Tibial artery (tissue), 4 donors: ENCODE measurements around the gene MINDY4B.

Source experiments
- DNase-seq, 2 donors: peaks; one replicate each; pipeline ENCODE4 v3.0.0-alpha.2; 2019
- H3K27ac ChIP-seq, 2 donors: fragments of 200-600 bp; sonication (generic) in 1 of 2; 1 replicate in 1 of 2; 2 replicates in 1 of 2; pipeline ENCODE4 v1.5.1; 2018 to 2019; ENCODE audit warnings: mild to moderate bottlenecking in 1 of 2
- H3K27me3 ChIP-seq, 2 donors: fragments of 200-600 bp; sonication (generic) in 1 of 2; one replicate each; pipeline versions ENCODE4 v1.5.1 to v1.6.0; 2016 to 2019
- H3K36me3 ChIP-seq, 3 donors: fragments of 200-600 bp; sonication (generic) in 2 of 3; one replicate each; pipeline ENCODE4 v1.5.1; 2016 to 2019; ENCODE audit warnings: mild to moderate bottlenecking in 2 of 3
- H3K4me1 ChIP-seq, 4 donors: fragments of 200-600 bp; sonication (generic) in 2 of 4; 1 replicate in 3 of 4; 2 replicates in 1 of 4; pipeline ENCODE4 v1.5.1; 2016 to 2019
- H3K4me3 ChIP-seq, 2 donors: fragments of 200-600 bp; sonication (generic) in 1 of 2; 1 replicate in 1 of 2; 2 replicates in 1 of 2; pipeline ENCODE4 v1.5.1; 2018 to 2019; ENCODE audit warnings: mild to moderate bottlenecking in 2 of 2
- H3K9me3 ChIP-seq, 3 donors: fragments of 200-600 bp; sonication (generic) in 1 of 3; one replicate each; pipeline ENCODE4 v1.5.1; 2016 to 2019
- intact Hi-C: fragments of 100-400 bp; cut with DNase I; formaldehyde crosslinking; loops from one replicate; pipeline ENCODE4 v1.15.0; 2023; ENCODE audit warnings: low total_unique reads
- TF ChIP-seq, protein P1 (sequence below), 2 experiments: fragments of 200-600 bp in 1 of 2; fragments of 450-650 bp in 1 of 2; IDR thresholded peaks; one replicate each; pipeline ENCODE4 v1.5.1; 2017 to 2019; ENCODE audit warnings: antibody characterized with exemption in 2 of 2, mild to moderate bottlenecking in 1 of 2, moderate library complexity in 1 of 2

The MINDY4B gene

DNA sequence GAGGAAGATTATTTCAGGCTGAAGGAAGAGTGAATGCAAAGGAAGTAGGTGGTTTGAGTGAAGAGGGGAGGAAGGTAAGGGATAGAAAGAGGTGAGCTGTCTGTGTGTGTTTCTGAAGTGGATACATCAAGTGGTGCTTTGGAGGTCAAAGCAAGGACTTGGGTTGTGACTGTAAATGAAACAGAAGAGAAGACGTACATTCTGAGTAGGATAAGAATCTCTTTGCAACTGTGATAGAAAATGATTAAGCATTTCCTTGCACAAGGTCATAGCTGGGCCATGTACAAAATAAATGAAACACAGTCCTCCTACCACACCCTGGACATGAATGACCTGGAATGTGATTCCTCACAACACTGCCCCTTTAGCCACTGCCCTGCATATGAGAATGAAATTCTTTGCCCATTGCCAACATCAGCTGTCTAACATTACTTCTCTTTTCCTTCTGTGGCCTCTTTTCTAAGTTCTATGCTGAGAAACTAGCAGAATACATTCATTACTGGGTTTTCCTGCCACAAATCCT lies 28.3 kb upstream of the MINDY4B start:
- Histone ChIP-seq H3K27ac (no peak overlapping the region), H3K4me1 (no peaks in the 10 kb centered on the region), H3K9me3 (no peaks in the 10 kb centered on the region), H3K4me3 (no peak overlapping the region), H3K27me3 (no peaks in the 10 kb centered on the region), H3K36me3 (no peaks in the 10 kb centered on the region)
- TF ChIP-seq, protein P1, sequence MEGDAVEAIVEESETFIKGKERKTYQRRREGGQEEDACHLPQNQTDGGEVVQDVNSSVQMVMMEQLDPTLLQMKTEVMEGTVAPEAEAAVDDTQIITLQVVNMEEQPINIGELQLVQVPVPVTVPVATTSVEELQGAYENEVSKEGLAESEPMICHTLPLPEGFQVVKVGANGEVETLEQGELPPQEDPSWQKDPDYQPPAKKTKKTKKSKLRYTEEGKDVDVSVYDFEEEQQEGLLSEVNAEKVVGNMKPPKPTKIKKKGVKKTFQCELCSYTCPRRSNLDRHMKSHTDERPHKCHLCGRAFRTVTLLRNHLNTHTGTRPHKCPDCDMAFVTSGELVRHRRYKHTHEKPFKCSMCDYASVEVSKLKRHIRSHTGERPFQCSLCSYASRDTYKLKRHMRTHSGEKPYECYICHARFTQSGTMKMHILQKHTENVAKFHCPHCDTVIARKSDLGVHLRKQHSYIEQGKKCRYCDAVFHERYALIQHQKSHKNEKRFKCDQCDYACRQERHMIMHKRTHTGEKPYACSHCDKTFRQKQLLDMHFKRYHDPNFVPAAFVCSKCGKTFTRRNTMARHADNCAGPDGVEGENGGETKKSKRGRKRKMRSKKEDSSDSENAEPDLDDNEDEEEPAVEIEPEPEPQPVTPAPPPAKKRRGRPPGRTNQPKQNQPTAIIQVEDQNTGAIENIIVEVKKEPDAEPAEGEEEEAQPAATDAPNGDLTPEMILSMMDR (IDR thresholded peaks at IDR 0.05), result no peak
- no peak for DNase-seq
- intact Hi-C loops, result no loop called here

DNA sequence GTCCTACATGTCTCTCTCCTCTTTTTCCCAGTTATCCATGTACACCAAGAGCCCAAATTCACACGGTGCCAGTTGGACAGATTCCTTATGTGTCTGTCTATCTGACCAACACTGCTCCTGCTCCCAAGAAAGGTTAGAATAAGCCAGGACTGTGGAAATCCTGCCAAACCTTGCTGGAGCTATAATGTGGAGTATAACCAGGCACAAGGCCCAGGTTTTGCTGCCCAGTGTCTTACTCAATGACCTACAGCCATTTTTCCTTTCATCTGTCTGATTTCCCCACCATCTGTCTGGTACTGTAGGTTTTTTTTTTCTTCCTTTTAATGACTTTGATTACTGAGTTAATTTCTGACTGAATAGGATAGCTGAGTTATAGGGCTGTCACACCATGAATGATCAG lies 26.5 kb upstream of the MINDY4B start:
- TF ChIP-seq, protein P1 (IDR thresholded peaks at IDR 0.05), result no peak
- Histone ChIP-seq H3K9me3 (no peaks in the 10 kb centered on the region), H3K4me3 (no peak overlapping the region), H3K4me1 (no peaks in the 10 kb centered on the region), H3K27me3 (no peaks in the 10 kb centered on the region), H3K36me3 (no peaks in the 10 kb centered on the region), H3K27ac (no peak overlapping the region)
- intact Hi-C loops, result no loop called here
- DNase-seq, result no peak

DNA sequence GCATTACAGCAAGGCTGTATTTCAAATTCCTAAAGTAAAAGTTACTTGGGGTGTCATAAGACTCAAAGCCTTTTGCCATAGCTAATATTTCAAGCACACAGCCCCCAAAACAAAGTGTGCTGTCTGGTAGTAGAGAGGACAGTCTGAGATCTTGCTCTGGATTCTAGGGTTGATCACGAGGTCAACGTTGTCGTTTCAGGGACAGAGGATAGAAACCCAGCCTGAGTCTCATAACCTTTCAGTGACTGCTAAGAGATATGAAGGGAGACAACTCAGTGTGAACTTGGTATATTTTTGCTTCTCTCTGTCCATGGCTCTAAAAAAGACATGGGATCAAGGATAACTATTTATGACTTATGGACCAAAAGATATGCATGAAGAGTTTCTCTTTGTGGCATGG lies 25.6 kb upstream of the MINDY4B start:
- intact Hi-C loops, result no loop called here
- H3K4me1 ChIP-seq, result no peaks in the 10 kb centered on the region
- no peak overlapping the region for H3K27ac ChIP-seq
- DNase-seq, result no peak
- H3K9me3 ChIP-seq, result no peaks in the 10 kb centered on the region
- TF ChIP-seq, protein P1 (IDR thresholded peaks at IDR 0.05), result no peak
- H3K27me3 ChIP-seq, result no peaks in the 10 kb centered on the region
- H3K36me3 ChIP-seq, result no peaks in the 10 kb centered on the region
- H3K4me3 ChIP-seq, result no peak overlapping the region

DNA sequence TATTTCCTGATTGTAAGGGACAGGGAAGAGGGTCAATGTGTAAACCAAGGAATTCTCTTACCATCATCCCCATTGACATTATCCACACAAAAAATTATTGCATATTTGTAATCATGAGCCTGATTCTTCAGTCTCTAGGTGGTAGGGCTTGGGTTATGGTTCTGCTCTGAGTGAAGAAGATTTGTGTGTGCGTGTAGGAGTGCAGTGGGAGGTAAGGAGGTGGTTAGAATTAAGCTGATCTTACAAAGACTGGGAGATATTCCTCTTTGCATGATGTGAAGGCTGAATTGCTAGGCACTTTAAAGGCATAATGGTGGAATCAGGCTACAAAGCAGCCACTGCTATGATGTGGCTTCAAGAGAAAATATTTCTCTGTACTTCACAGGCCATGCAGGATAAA lies 23.0 kb upstream of the MINDY4B start:
- no peaks in the 10 kb centered on the region for H3K36me3 ChIP-seq
- H3K4me3 ChIP-seq, result no peak overlapping the region
- no peak for DNase-seq
- H3K9me3 ChIP-seq, result no peaks in the 10 kb centered on the region
- intact Hi-C loops, result no loop called here
- peaks cover 0 to 2% of the 10 kb centered on the region in 2 donors for H3K27me3 ChIP-seq
- TF ChIP-seq, protein P1 (IDR thresholded peaks at IDR 0.05), result no peak
- H3K27ac ChIP-seq, result no peak overlapping the region
- H3K4me1 ChIP-seq, result no peaks in the 10 kb centered on the region

DNA sequence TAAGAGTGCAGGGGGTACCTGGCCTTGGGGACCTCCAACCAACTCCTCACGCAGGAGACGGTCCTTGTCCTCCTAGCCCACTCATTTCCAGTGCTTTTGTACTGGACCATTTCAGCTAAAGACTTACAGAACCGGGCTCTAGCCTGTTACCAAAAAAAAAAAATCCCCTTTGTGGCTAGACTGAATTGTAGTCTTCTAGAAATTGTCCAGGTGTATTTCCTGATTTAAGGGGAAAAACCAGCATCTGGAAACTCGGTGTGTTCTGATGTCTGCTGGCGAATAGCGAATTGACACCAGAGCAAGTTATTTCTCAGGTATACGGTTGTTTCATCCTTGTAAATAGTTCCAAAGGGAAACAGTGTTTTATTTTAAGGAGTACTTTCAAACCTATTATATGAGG lies 21.1 kb upstream of the MINDY4B start:
- no peak overlapping the region for H3K27ac ChIP-seq
- H3K27me3 ChIP-seq, result peaks cover 0 to 2% of the 10 kb centered on the region in 2 donors
- no peaks in the 10 kb centered on the region for H3K4me1 ChIP-seq
- no peak overlapping the region for H3K4me3 ChIP-seq
- no peaks in the 10 kb centered on the region for H3K9me3 ChIP-seq
- TF ChIP-seq, protein P1 (IDR thresholded peaks at IDR 0.05), result no peak
- DNase-seq, result no peak
- H3K36me3 ChIP-seq, result no peaks in the 10 kb centered on the region
- intact Hi-C loops, result no loop called here

DNA sequence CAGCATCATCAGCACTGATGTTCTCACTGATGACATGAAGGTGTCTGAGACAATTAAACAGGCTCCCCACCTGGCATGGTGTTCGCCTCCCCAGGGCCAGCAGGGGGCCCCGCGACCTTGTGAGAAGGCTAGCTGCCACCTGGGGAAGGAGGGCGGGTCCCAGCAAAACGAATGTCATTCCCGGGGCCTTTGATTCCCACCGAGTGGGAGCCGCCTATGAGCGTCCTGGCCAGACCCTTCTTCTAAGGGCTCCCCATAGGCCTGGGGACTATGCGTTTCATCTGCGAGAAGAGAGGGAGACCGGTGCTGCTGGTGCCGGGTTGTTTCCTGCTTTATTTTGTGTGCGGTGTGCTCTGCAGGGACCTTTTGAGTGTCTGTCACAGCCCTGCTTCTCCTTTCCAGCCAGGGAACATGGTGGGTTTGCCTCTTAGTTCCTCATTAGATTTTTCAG lies 20.5 kb upstream of the MINDY4B start:
- no peak overlapping the region for H3K27ac ChIP-seq
- H3K36me3 ChIP-seq, result no peaks in the 10 kb centered on the region
- no peaks in the 10 kb centered on the region for H3K4me1 ChIP-seq
- TF ChIP-seq, protein P1 (IDR thresholded peaks at IDR 0.05), result no peak
- peaks cover 0 to 2% of the 10 kb centered on the region in 2 donors for H3K27me3 ChIP-seq
- no peak for DNase-seq
- intact Hi-C loops, result no loop called here
- no peaks in the 10 kb centered on the region for H3K9me3 ChIP-seq
- no peak overlapping the region for H3K4me3 ChIP-seq
